Brain microvascular endothelial cell (primary cell): ENCODE data around the gene LYRM9.

ENCODE experiments used
- DNase-seq: peaks from one replicate; pipeline ENCODE4 v3.0.0-alpha.2; 2020
- H3K27ac ChIP-seq: fragments of 250-450 bp; sonication (Bioruptor Pico); 2 replicates; pipeline ENCODE4 v1.5.1; 2020; ENCODE audit warnings: mild to moderate bottlenecking, moderate library complexity
- H3K27me3 ChIP-seq: fragments of 250-450 bp; sonication (Bioruptor Pico); replicated peaks from 2 replicates; pipeline ENCODE4 v1.5.1; 2020; ENCODE audit warnings: mild to moderate bottlenecking
- H3K36me3 ChIP-seq: fragments of 250-450 bp; sonication (Bioruptor Pico); replicated peaks from 2 replicates; pipeline ENCODE4 v1.5.1; 2020; ENCODE audit warnings: mild to moderate bottlenecking
- H3K4me3 ChIP-seq: 2 replicates; pipeline ENCODE4 v1.5.1; 2011; ENCODE audit warnings: low read depth, mild to moderate bottlenecking, control low read depth, low read length, moderate library complexity
- CTCF ChIP-seq: IDR thresholded peaks from 2 replicates; pipeline ENCODE4 v1.5.1; 2011; ENCODE audit warnings: low read depth, mild to moderate bottlenecking, moderate library complexity, low read length, control low read depth, inconsistent platforms; ENCODE audit errors: missing control alignments
- in situ Hi-C: cut with HindIII; loops from 2 replicates; pipeline ENCODE4 v1.10.0; 2017; ENCODE audit warnings: low sequenced_read_pairs, low pct_ligation_motif_present

LYRM9 gene

GRCh38 chr17:27920569-27920968 lies 27.4 kb upstream of the LYRM9 start:
- H3K36me3 ChIP-seq = no peaks in the 10 kb centered on the region
- in situ Hi-C loops = no loop called here
- H3K27ac ChIP-seq = no peak overlapping the region
- H3K27me3 ChIP-seq = no peaks in the 10 kb centered on the region
- no peak overlapping the region for H3K4me3 ChIP-seq
- no peak for TF ChIP-seq CTCF
- DNase-seq = no peak

GRCh38 chr17:27919079-27919478 lies 25.9 kb upstream of the LYRM9 start:
- Histone ChIP-seq H3K36me3 (no peaks in the 10 kb centered on the region), H3K27ac (no peak overlapping the region), H3K27me3 (no peaks in the 10 kb centered on the region), H3K4me3 (no peak overlapping the region)
- DNase-seq = no peak
- in situ Hi-C loops = no loop called here
- TF ChIP-seq CTCF = no peak

GRCh38 chr17:27918498-27918897 lies 25.3 kb upstream of the LYRM9 start:
- no peak overlapping the region for H3K4me3 ChIP-seq
- in situ Hi-C loops = no loop called here
- no peaks in the 10 kb centered on the region for H3K27me3 ChIP-seq
- no peak overlapping the region for H3K27ac ChIP-seq
- no peak for DNase-seq
- no peaks in the 10 kb centered on the region for H3K36me3 ChIP-seq
- TF ChIP-seq CTCF = no peak

- Histone ChIP-seq H3K36me3 (no peaks in the 10 kb centered on the region), H3K27ac (no peak overlapping the region), H3K4me3 (no peak overlapping the region), H3K27me3 (no peaks in the 10 kb centered on the region)
- no peak for TF ChIP-seq CTCF
- in situ Hi-C loops = no loop called here
- no peak for DNase-seq
These were observed 23.8 kb upstream of the LYRM9 start for GRCh38 chr17:27917000-27917399.

- Histone ChIP-seq H3K4me3 (no peak overlapping the region), H3K27ac (no peak overlapping the region), H3K36me3 (no peaks in the 10 kb centered on the region), H3K27me3 (no peaks in the 10 kb centered on the region)
- no peak for DNase-seq
- TF ChIP-seq CTCF = no peak
- in situ Hi-C loops = no loop called here
These were observed 22.5 kb upstream of the LYRM9 start for GRCh38 chr17:27915709-27916108.

- no peak overlapping the region for H3K27ac ChIP-seq
- no peaks in the 10 kb centered on the region for H3K36me3 ChIP-seq
- in situ Hi-C loops = no loop called here
- no peak for DNase-seq
- no peaks in the 10 kb centered on the region for H3K27me3 ChIP-seq
- no peak overlapping the region for H3K4me3 ChIP-seq
- TF ChIP-seq CTCF = no peak
These were observed 21.2 kb upstream of the LYRM9 start for GRCh38 chr17:27914382-27914781.
